Gastroesophageal sphincter (tissue), 4 donors: ENCODE data around the gene NPC1L1. TPM values are rescaled to one million over a fixed set of nuclear protein-coding genes. Genes with fewer than 3 reads are reported as not detected.

Source experiments
- ATAC-seq: fragments of 150-250 bp; one replicate; pipeline ENCODE4 v1.9.1; 2016; ENCODE audit warnings: mild to moderate bottlenecking, moderate library complexity
- H3K27ac ChIP-seq, 4 donors: fragments of 200-600 bp; sonication (generic) in 3 of 4; 1 replicate in 3 of 4; 2 replicates in 1 of 4; pipeline ENCODE4 v1.5.1; 2016 to 2019
- H3K27me3 ChIP-seq: fragments of 200-600 bp; sonication (generic); one replicate; pipeline ENCODE4 v1.5.1; 2019
- H3K36me3 ChIP-seq, 2 donors: fragments of 200-600 bp; sonication (generic); one replicate each; pipeline ENCODE4 v1.5.1; 2019; ENCODE audit warnings: control low read depth in 1 of 2
- H3K4me1 ChIP-seq, 3 donors: fragments of 200-600 bp; sonication (generic); 1 replicate in 2 of 3; 2 replicates in 1 of 3; pipeline ENCODE4 v1.5.1; 2016 to 2019; ENCODE audit warnings: control low read depth in 2 of 3
- H3K4me3 ChIP-seq, 2 donors: fragments of 200-600 bp; sonication (generic); one replicate each; pipeline ENCODE4 v1.5.1; 2019; ENCODE audit warnings: mild to moderate bottlenecking in 1 of 2, moderate library complexity in 1 of 2
- H3K9me3 ChIP-seq, 3 donors: fragments of 200-600 bp; sonication (generic); one replicate each; pipeline ENCODE4 v1.5.1; 2017 to 2019; ENCODE audit warnings: control low read depth in 2 of 3
- CTCF ChIP-seq, 4 experiments: fragments of 200-600 bp in 2 of 4; fragments of 450-650 bp in 2 of 4; sonication (generic) in 1 of 4; IDR thresholded peaks; one replicate each; pipeline ENCODE4 v1.5.1; 2017 to 2019; ENCODE audit warnings: antibody characterized with exemption in 4 of 4, mild to moderate bottlenecking in 2 of 4, moderate library complexity in 2 of 4
- EP300 ChIP-seq: sonication (generic); formaldehyde crosslinking; IDR thresholded peaks from one replicate; pipeline ENCODE4 v1.6.1; 2017; ENCODE audit warnings: antibody characterized with exemption, mild to moderate bottlenecking
- POLR2A ChIP-seq, 2 donors: fragments of 450-650 bp; IDR thresholded peaks; one replicate each; pipeline ENCODE4 v1.6.1; 2017; ENCODE audit warnings: antibody characterized with exemption in 2 of 2, mild to moderate bottlenecking in 2 of 2, moderate library complexity in 1 of 2
- POLR2AphosphoS5 ChIP-seq: sonication (generic); formaldehyde crosslinking; IDR thresholded peaks from one replicate; pipeline ENCODE4 v1.6.1; 2017; ENCODE audit warnings: antibody characterized with exemption
- WGBS, 2 donors: methylation state at CpG; one replicate each; pipeline ENCODE4 v1.1.5; 2018; ENCODE audit warnings: low coverage in 1 of 2; 5-methylcytosine and 5-hydroxymethylcytosine counted together
- total RNA-seq, 4 donors: library from RNA; depleted of rRNA; stranded (reverse); fragments of >200 nt; gene quantifications; one replicate each; pipeline ENCODE4 v1.1.0, GENCODE V29; 2016

Gene NPC1L1
- total RNA-seq, 4 donors from 2014 or later: 0.08 to 0.27 (median 0.16) TPM; not detected in 1

DNA sequence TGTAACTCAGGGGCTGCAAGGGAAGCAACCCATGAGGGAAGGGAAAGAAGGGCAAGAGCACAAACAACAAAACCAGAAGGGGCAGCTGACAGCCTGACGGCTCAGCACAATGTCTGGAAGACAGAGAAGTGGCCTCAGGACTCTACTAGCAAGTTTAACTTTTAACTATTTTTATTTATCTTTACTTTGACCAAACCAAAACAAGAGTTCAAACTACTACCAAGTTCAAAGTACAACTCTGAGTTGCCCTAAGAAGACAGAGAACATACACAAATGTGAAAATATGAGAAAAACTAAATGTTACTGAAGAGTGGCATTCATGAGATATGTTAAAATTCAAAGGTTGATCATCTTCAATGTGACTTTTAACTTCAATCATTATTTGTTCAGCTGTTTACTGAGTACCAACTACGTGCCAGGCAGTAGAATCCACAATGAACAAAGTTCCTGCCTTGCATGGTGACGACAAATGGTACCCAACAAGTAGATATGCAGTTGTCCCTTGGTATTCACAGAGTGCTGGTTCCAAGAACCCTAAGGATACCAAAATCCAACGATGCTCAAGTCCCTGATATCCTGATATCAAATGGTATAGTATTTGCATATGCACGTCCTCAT is 70.4 kb downstream of the NPC1L1 start:
- TF ChIP-seq CTCF (IDR thresholded peaks at IDR 0.05): no peak
- no peak for TF ChIP-seq POLR2AphosphoS5
- TF ChIP-seq POLR2A (IDR thresholded peaks at IDR 0.05): no peak
- TF ChIP-seq EP300: no peak
- no peak for ATAC-seq
- Histone ChIP-seq H3K4me3 (no peak overlapping the region), H3K36me3 (peaks cover 0 to 58% of the 10 kb centered on the region in 2 donors), H3K27ac (no peak overlapping the region), H3K27me3 (no peaks in the 10 kb centered on the region), H3K9me3 (no peaks in the 10 kb centered on the region), H3K4me1 (peaks cover 6 to 77% (median 12%) of the 10 kb centered on the region in 3 donors)
- 76 to 100% methylated on average over 4 to 5 of the region's 5 CpGs for WGBS, 2 donors

DNA sequence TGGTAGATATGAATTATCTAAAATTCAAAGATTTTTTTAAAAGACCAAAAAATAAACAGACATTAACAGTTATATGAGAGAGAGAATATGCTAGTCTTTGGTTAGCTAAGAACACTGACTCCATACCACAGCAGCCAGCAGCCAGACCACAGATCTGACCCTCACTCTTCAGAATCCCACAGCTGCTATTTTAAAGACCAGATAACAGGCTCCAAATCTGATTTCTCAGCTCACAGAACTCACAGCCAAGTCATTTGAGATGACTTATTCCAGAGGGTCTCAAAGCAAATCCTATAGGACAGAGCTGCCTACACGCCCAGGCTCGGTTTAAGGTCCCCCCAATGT is 71.0 kb downstream of the NPC1L1 start:
- no peak for ATAC-seq
- WGBS, 2 donors: 100% methylated on average over 2 of the region's 2 CpGs; no CpG with 5 or more reads in 1 of the 2 donors
- no peak for TF ChIP-seq EP300
- TF ChIP-seq POLR2AphosphoS5: no peak
- no peak for TF ChIP-seq POLR2A (IDR thresholded peaks at IDR 0.05)
- no peak for TF ChIP-seq CTCF (IDR thresholded peaks at IDR 0.05)
- Histone ChIP-seq H3K9me3 (no peaks in the 10 kb centered on the region), H3K27ac (no peak overlapping the region), H3K27me3 (no peaks in the 10 kb centered on the region), H3K4me1 (peaks cover 6 to 83% (median 12%) of the 10 kb centered on the region in 3 donors), H3K4me3 (no peak overlapping the region), H3K36me3 (peaks cover 0 to 52% of the 10 kb centered on the region in 2 donors)

DNA sequence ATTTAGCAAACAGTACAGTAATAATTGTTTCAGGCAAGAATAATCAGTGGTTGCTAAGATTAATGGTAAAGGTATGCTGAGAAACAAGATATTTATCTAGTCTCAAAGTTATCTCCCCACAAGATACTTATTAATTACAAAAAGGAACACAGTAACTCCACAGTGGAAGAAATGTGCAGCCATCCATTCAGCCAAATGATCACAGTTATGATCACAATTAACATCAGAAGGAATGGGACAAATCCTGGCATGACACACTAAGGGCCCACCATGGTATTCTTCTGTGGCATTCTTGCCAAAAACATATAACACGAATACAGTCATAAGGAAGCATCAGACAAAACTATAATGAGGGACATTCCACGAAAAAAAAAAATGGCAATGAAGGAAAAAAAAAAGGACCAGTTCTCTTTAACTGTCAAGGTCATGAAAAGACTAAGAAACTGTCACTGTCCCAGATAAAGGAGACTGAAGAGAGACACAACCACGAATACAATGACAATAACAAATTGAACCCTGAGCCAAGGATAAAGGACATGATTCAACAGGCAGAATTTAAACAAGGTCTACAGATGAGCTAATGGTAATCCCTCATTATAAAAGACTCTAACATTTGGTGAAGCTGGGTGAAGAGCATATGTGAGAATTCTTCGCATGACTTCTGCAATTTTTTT is 71.5 kb downstream of the NPC1L1 start:
- 34 to 54% methylated on average over 4 of the region's 4 CpGs for WGBS, 2 donors
- H3K4me1 ChIP-seq: peaks cover 6 to 88% (median 12%) of the 10 kb centered on the region in 3 donors
- H3K27me3 ChIP-seq: no peaks in the 10 kb centered on the region
- no peaks in the 10 kb centered on the region for H3K9me3 ChIP-seq
- no peak overlapping the region for H3K27ac ChIP-seq
- TF ChIP-seq POLR2A (IDR thresholded peaks at IDR 0.05) (no peak), EP300 (no peak), POLR2AphosphoS5 (no peak), CTCF (IDR thresholded peaks at IDR 0.05) (no peak)
- no peak for ATAC-seq
- no peak overlapping the region for H3K4me3 ChIP-seq
- H3K36me3 ChIP-seq: peaks cover 0 to 47% of the 10 kb centered on the region in 2 donors

DNA sequence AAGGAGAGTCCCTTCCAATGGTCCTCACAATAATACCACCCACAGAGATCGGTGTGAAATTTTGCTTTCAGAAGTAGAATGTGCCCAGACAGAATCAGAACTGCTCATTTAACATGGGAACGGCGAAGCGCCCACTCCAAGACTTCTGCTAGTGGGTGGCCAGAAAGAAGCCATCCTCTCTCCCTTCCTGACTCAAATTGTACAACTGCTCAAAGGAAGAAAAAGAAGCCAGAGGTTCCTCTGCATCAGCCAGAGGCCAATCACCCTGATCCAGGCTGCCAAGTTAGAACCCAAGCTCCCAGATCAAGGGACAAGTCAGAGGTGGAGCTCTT is 73.9 kb downstream of the NPC1L1 start:
- no peaks in the 10 kb centered on the region for H3K27me3 ChIP-seq
- no peak overlapping the region for H3K27ac ChIP-seq
- ATAC-seq: no peak
- peaks cover 0 to 77% (median 6%) of the 10 kb centered on the region in 3 donors for H3K4me1 ChIP-seq
- H3K36me3 ChIP-seq: peaks cover 0 to 40% of the 10 kb centered on the region in 2 donors
- WGBS, 2 donors: 94% methylated on average over 4 of the region's 4 CpGs; no CpG with 5 or more reads in 1 of the 2 donors
- no peaks in the 10 kb centered on the region for H3K9me3 ChIP-seq
- no peak overlapping the region for H3K4me3 ChIP-seq
- TF ChIP-seq POLR2AphosphoS5 (no peak), EP300 (no peak), POLR2A (IDR thresholded peaks at IDR 0.05) (no peak), CTCF (IDR thresholded peaks at IDR 0.05) (no peak)
